ENCODE measurements around the gene TPRN. TPM values are rescaled to one million over a fixed set of nuclear protein-coding genes. Genes with fewer than 3 reads are reported as not detected.

Gene TPRN
- total RNA-seq, 1 experiment from 2014 or later, result 23.0 TPM

DNA sequence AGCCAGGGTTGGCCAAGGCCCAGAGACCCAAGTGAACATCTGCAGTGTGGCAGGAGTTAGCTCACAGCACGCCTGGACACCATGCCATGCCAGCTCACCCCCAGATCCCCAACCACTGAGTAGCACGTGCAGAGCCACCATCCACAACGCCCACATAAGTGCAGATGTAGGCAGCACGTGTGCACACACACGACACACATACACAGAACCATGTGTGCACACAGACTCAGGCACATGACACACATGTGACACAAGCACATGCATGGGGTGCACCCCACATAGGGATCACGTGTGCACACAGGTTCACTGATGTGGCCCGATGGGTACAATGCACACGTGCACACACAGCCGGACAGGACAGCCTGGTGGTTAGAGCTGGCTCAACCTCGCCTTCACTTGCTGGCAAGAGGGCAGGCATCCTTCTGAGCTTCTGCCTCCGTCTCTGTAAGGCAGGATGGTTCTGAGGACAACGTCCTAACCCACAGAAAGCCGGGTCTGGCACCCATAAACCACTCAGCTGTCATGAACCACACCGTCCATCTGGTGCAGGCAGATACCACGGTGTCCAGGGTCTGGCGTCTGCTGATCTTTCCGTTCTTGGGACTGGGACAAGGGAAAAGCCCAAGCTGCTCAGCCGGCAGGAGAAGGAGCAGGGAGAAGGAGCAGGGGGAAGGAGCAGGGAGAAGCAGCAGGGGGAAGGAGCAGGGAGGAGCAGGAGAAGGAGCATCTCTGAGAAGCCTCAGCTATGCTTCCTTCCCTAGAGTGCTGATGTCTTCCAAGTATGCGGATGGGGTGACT is 42.7 kb downstream of the TPRN start:
- H3K27ac ChIP-seq (ENCODE audit: low read depth, low read length, poor library complexity, severe bottlenecking), result no peak overlapping the region
- H3K4me3 ChIP-seq (ENCODE audit: low read depth, low read length, poor library complexity, severe bottlenecking), result no peak overlapping the region
- H3K36me3 ChIP-seq (ENCODE audit: insufficient read depth, low read length, poor library complexity, severe bottlenecking), result no peaks in the 10 kb centered on the region
- no TSS peak for BruUV-seq (replicated peaks)
- no peaks in the 10 kb centered on the region for H3K9me3 ChIP-seq (ENCODE audit: low read depth, low read length, poor library complexity, severe bottlenecking)
- no peak for TF ChIP-seq EZH2 (IDR thresholded peaks at IDR 0.05; ENCODE audit: borderline replicate concordance, low read depth, low read length, poor library complexity, severe bottlenecking)
- TF ChIP-seq, protein P1, sequence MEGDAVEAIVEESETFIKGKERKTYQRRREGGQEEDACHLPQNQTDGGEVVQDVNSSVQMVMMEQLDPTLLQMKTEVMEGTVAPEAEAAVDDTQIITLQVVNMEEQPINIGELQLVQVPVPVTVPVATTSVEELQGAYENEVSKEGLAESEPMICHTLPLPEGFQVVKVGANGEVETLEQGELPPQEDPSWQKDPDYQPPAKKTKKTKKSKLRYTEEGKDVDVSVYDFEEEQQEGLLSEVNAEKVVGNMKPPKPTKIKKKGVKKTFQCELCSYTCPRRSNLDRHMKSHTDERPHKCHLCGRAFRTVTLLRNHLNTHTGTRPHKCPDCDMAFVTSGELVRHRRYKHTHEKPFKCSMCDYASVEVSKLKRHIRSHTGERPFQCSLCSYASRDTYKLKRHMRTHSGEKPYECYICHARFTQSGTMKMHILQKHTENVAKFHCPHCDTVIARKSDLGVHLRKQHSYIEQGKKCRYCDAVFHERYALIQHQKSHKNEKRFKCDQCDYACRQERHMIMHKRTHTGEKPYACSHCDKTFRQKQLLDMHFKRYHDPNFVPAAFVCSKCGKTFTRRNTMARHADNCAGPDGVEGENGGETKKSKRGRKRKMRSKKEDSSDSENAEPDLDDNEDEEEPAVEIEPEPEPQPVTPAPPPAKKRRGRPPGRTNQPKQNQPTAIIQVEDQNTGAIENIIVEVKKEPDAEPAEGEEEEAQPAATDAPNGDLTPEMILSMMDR (conservative IDR thresholded peaks at IDR 0.05; ENCODE audit: low read depth, low read length), result no peak
- intact Hi-C loops (cut with micrococcal nuclease; ENCODE audit: unreplicated experiment), result no loop called here
- ChIA-PET CTCF (no interaction called here), POLR2A (ENCODE audit: low non-redundant PET) (interaction anchor here (0.6 kb wide), 1 partner anchor 99 kb away, joined by 3 read pairs; no protein-coding TSS in a partner anchor)
- H3K4me1 ChIP-seq (ENCODE audit: insufficient read depth, low read length, poor library complexity, severe bottlenecking), result peaks cover 17% of the 10 kb centered on the region
- no peak for DNase-seq (ENCODE audit: low spot score)
- peaks cover 41% of the 10 kb centered on the region for H3K27me3 ChIP-seq (replicated peaks; ENCODE audit: insufficient read depth, low read depth, low read length, poor library complexity)

DNA sequence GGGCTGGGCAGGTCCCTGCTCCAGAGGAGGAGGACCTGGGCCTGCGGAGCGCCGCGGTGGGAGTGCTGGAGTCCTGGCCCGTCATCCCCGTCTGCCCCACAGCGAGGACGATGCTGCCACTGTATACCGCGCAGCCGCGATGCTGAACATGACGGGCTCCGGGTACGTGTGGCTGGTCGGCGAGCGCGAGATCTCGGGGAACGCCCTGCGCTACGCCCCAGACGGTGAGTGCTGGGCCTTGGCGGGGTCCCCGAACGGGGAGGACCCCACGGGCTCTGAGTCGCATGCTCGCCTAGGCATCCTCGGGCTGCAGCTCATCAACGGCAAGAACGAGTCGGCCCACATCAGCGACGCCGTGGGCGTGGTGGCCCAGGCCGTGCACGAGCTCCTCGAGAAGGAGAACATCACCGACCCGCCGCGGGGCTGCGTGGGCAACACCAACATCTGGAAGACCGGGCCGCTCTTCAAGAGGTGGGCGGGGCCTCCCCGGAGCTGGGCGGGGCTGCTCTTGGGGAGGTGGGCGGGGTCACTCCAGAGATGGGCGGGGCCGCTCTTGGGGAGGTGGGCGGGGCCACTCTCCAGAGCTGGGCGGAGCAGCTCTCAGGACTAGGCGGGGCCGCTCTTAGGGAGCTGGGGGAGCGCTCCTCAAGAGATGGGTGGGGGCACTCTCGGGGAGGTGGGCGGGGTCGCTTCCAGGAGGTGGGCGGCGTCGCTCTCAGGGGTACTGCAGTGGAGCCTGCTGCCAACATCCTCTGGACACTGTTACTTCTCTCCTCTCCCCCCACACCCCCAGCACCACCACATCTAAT is 43.8 kb downstream of the TPRN start:
- Histone ChIP-seq H3K4me3 (ENCODE audit: low read depth, low read length, poor library complexity, severe bottlenecking) (peak overlapping the region; percentile 16), H3K27me3 (replicated peaks; ENCODE audit: insufficient read depth, low read depth, low read length, poor library complexity) (peaks cover 30% of the 10 kb centered on the region), H3K4me1 (ENCODE audit: insufficient read depth, low read length, poor library complexity, severe bottlenecking) (peaks cover 6% of the 10 kb centered on the region), H3K27ac (ENCODE audit: low read depth, low read length, poor library complexity, severe bottlenecking) (no peak overlapping the region), H3K36me3 (ENCODE audit: insufficient read depth, low read length, poor library complexity, severe bottlenecking) (no peaks in the 10 kb centered on the region), H3K9me3 (ENCODE audit: low read depth, low read length, poor library complexity, severe bottlenecking) (no peaks in the 10 kb centered on the region)
- TF ChIP-seq EZH2 (IDR thresholded peaks at IDR 0.05; ENCODE audit: borderline replicate concordance, low read depth, low read length, poor library complexity, severe bottlenecking), result no peak
- peak; percentile 70 for DNase-seq (ENCODE audit: low spot score)
- BruUV-seq (replicated peaks), result no TSS peak
- ChIA-PET POLR2A (ENCODE audit: low non-redundant PET) (interaction anchor here (0.6 to 0.7 kb wide), 2 partner anchors 25 to 98 kb away, joined by 3 to 9 read pairs; no protein-coding TSS in a partner anchor), CTCF (no interaction called here)
- intact Hi-C loops (cut with micrococcal nuclease; ENCODE audit: unreplicated experiment), result no loop called here

DNA sequence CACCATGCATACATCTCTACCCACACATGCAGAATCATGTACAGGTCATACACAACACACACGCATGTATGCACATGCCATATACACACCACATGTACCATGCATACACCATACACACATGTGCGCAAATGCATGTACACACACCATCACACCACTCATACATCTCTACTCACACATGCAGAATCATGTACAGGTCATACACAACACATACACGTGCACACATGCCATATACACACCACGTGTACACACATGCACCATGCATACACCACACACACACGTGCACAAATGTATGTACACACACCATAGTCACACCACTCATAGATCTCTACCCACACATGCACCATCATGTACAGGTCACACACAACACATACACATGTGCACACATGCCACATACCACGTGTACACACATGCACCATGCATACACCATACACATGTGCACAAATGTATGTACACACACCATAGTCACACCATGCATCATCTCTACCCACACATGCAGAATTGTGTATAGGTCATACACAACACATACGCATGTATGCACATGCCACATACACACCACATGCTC is 47.6 kb downstream of the TPRN start:
- Histone ChIP-seq H3K27me3 (replicated peaks; ENCODE audit: insufficient read depth, low read depth, low read length, poor library complexity) (no peaks in the 10 kb centered on the region), H3K9me3 (ENCODE audit: low read depth, low read length, poor library complexity, severe bottlenecking) (no peaks in the 10 kb centered on the region), H3K4me3 (ENCODE audit: low read depth, low read length, poor library complexity, severe bottlenecking) (no peak overlapping the region), H3K36me3 (ENCODE audit: insufficient read depth, low read length, poor library complexity, severe bottlenecking) (no peaks in the 10 kb centered on the region), H3K27ac (ENCODE audit: low read depth, low read length, poor library complexity, severe bottlenecking) (no peak overlapping the region), H3K4me1 (ENCODE audit: insufficient read depth, low read length, poor library complexity, severe bottlenecking) (peaks cover 10% of the 10 kb centered on the region)
- TF ChIP-seq, protein P1 (conservative IDR thresholded peaks at IDR 0.05; ENCODE audit: low read depth, low read length), result no peak
- TF ChIP-seq EZH2 (IDR thresholded peaks at IDR 0.05; ENCODE audit: borderline replicate concordance, low read depth, low read length, poor library complexity, severe bottlenecking), result no peak
- no TSS peak for BruUV-seq (replicated peaks)
- ChIA-PET CTCF (no interaction called here), POLR2A (ENCODE audit: low non-redundant PET) (no interaction called here)
- no peak for DNase-seq (ENCODE audit: low spot score)
- intact Hi-C loops (cut with micrococcal nuclease; ENCODE audit: unreplicated experiment), result no loop called here
